B cell (primary cell): Measurements from ENCODE around the gene GRAP.

Experiments
- EZH2 ChIP-seq: IDR thresholded peaks from 2 replicates; pipeline ENCODE4 v1.6.1; 2012; ENCODE audit warnings: borderline replicate concordance, low read depth, mild to moderate bottlenecking, moderate library complexity, low read length; ENCODE audit not compliant: insufficient read depth, poor library complexity, severe bottlenecking
- TF ChIP-seq, protein P1 (sequence below): fragments of 200-600 bp; IDR thresholded peaks from one replicate; pipeline ENCODE4 v1.8.0; 2022; ENCODE audit warnings: antibody characterized with exemption, mild to moderate bottlenecking

DNA sequence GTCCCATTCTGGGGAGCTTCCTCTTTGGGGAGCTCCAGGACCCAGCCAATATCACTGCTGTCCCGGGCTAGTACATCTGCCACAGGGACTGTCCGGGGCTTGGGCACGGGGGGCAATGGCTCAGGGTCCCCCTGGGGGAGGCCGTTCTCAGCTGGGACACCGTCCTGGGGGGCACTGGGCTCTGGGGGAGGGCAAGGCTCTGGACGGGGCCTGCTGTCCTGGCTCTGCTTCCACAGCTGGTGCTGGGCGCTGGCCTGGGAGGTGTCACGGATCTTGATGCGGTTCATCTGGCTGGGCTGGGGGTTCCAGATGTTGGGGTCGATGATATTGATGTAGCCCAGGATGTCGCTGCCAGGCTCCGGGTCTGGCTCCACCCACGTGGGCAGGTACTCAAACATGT lies 68.7 kb downstream of the GRAP start:
- TF ChIP-seq, protein P1, sequence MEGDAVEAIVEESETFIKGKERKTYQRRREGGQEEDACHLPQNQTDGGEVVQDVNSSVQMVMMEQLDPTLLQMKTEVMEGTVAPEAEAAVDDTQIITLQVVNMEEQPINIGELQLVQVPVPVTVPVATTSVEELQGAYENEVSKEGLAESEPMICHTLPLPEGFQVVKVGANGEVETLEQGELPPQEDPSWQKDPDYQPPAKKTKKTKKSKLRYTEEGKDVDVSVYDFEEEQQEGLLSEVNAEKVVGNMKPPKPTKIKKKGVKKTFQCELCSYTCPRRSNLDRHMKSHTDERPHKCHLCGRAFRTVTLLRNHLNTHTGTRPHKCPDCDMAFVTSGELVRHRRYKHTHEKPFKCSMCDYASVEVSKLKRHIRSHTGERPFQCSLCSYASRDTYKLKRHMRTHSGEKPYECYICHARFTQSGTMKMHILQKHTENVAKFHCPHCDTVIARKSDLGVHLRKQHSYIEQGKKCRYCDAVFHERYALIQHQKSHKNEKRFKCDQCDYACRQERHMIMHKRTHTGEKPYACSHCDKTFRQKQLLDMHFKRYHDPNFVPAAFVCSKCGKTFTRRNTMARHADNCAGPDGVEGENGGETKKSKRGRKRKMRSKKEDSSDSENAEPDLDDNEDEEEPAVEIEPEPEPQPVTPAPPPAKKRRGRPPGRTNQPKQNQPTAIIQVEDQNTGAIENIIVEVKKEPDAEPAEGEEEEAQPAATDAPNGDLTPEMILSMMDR: no peak
- no peak for TF ChIP-seq EZH2
